ENCODE measurements around the gene APOBEC2.

DNA sequence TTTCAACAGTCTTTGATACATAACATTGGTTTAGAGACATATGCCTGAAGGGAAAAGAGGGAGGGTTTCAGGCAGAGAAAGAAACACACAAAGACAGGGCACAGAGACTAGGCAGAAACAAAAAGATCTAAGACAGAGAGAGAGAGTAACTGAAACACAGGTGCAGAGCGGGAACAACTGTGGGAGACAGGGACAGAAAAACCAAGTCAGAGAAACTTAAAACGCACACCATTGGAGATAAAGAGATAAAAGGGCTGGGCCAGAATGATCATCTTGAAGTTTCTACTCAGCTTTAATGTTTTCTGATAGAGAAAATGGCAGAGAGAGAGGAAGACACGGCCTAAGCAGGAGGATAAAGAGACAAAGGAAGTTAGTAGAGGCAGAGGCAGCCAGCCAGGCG lies 25.8 kb upstream of the APOBEC2 start:
- TF ChIP-seq, protein P1, sequence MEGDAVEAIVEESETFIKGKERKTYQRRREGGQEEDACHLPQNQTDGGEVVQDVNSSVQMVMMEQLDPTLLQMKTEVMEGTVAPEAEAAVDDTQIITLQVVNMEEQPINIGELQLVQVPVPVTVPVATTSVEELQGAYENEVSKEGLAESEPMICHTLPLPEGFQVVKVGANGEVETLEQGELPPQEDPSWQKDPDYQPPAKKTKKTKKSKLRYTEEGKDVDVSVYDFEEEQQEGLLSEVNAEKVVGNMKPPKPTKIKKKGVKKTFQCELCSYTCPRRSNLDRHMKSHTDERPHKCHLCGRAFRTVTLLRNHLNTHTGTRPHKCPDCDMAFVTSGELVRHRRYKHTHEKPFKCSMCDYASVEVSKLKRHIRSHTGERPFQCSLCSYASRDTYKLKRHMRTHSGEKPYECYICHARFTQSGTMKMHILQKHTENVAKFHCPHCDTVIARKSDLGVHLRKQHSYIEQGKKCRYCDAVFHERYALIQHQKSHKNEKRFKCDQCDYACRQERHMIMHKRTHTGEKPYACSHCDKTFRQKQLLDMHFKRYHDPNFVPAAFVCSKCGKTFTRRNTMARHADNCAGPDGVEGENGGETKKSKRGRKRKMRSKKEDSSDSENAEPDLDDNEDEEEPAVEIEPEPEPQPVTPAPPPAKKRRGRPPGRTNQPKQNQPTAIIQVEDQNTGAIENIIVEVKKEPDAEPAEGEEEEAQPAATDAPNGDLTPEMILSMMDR (IDR thresholded peaks at IDR 0.05), result no peak
- TF ChIP-seq POLR2A (IDR thresholded peaks at IDR 0.05), result no peak
- TF ChIP-seq POLR2AphosphoS5 (IDR thresholded peaks at IDR 0.05; ENCODE audit: insufficient read depth in 1 of 2, low read depth in 1 of 2), result no peak
